HUES6 (cell line): Measurements from ENCODE around the gene INPP4A.

Source experiments
- H3K27ac ChIP-seq: 2 replicates; pipeline ENCODE4 v1.7.0; 2013; ENCODE audit warnings: low read depth, mild to moderate bottlenecking, low read length, inconsistent platforms
- H3K27me3 ChIP-seq: 2 replicates; pipeline ENCODE4 v1.6.1; 2013; ENCODE audit warnings: low read length; ENCODE audit not compliant: control insufficient read depth, insufficient read depth
- H3K36me3 ChIP-seq: 2 replicates; pipeline ENCODE4 v1.6.1; 2013; ENCODE audit warnings: low read length; ENCODE audit not compliant: control insufficient read depth, insufficient read depth
- H3K4me1 ChIP-seq: 2 replicates; pipeline ENCODE4 v1.6.1; 2013; ENCODE audit warnings: low read length; ENCODE audit not compliant: control insufficient read depth, insufficient read depth
- H3K4me3 ChIP-seq: 2 replicates; pipeline ENCODE4 v1.5.1; 2013; ENCODE audit warnings: low read depth, low read length
- H3K9ac ChIP-seq: one replicate; pipeline ENCODE4 v1.6.1; 2013; ENCODE audit warnings: mild to moderate bottlenecking, low read length
- H3K9me3 ChIP-seq: 2 replicates; pipeline ENCODE4 v1.6.1; 2013; ENCODE audit warnings: low read depth, low read length; ENCODE audit not compliant: control insufficient read depth, insufficient read depth

INPP4A gene

GRCh38 chr2:98463081-98463481 lies 18.4 kb downstream of the INPP4A start:
- Histone ChIP-seq H3K4me1 (peaks cover 32% of the 10 kb centered on the region), H3K9ac (no peak overlapping the region), H3K9me3 (no peaks in the 10 kb centered on the region), H3K27me3 (no peaks in the 10 kb centered on the region), H3K4me3 (no peak overlapping the region), H3K36me3 (no peaks in the 10 kb centered on the region), H3K27ac (no peak overlapping the region)

GRCh38 chr2:98463551-98463971 lies 18.9 kb downstream of the INPP4A start:
- no peaks in the 10 kb centered on the region for H3K36me3 ChIP-seq
- no peaks in the 10 kb centered on the region for H3K27me3 ChIP-seq
- H3K4me3 ChIP-seq: no peak overlapping the region
- no peaks in the 10 kb centered on the region for H3K9me3 ChIP-seq
- H3K27ac ChIP-seq: no peak overlapping the region
- no peak overlapping the region for H3K9ac ChIP-seq
- peaks cover 33% of the 10 kb centered on the region for H3K4me1 ChIP-seq

GRCh38 chr2:98463988-98464771 lies 19.5 kb downstream of the INPP4A start:
- Histone ChIP-seq H3K9ac (no peak overlapping the region), H3K4me1 (peaks cover 29% of the 10 kb centered on the region), H3K36me3 (no peaks in the 10 kb centered on the region), H3K9me3 (no peaks in the 10 kb centered on the region), H3K27me3 (no peaks in the 10 kb centered on the region), H3K27ac (no peak overlapping the region), H3K4me3 (no peak overlapping the region)

GRCh38 chr2:98464772-98465310 lies 20.2 kb downstream of the INPP4A start:
- Histone ChIP-seq H3K27ac (no peak overlapping the region), H3K9ac (no peak overlapping the region), H3K4me3 (no peak overlapping the region)

GRCh38 chr2:98465456-98466226 lies 21.0 kb downstream of the INPP4A start:
- Histone ChIP-seq H3K9me3 (no peaks in the 10 kb centered on the region), H3K4me3 (no peak overlapping the region), H3K4me1 (peaks cover 27% of the 10 kb centered on the region), H3K27me3 (no peaks in the 10 kb centered on the region), H3K9ac (no peak overlapping the region), H3K36me3 (no peaks in the 10 kb centered on the region), H3K27ac (no peak overlapping the region)

More at GRCh38 chr2:98464772-98465310, 20.2 kb downstream of the INPP4A start:
- Histone ChIP-seq H3K9me3 (no peaks in the 10 kb centered on the region), H3K27me3 (no peaks in the 10 kb centered on the region), H3K36me3 (no peaks in the 10 kb centered on the region), H3K4me1 (peaks cover 27% of the 10 kb centered on the region)

GRCh38 chr2:98467082-98467536 lies 22.5 kb downstream of the INPP4A start:
- H3K9ac ChIP-seq: no peak overlapping the region

GRCh38 chr2:98467652-98468051 lies 23.0 kb downstream of the INPP4A start:
- Histone ChIP-seq H3K36me3 (no peaks in the 10 kb centered on the region), H3K27me3 (no peaks in the 10 kb centered on the region), H3K27ac (no peak overlapping the region), H3K4me1 (peaks cover 27% of the 10 kb centered on the region), H3K9ac (no peak overlapping the region), H3K4me3 (no peak overlapping the region), H3K9me3 (no peaks in the 10 kb centered on the region)

More at GRCh38 chr2:98467082-98467536, 22.5 kb downstream of the INPP4A start:
- Histone ChIP-seq H3K4me1 (peaks cover 27% of the 10 kb centered on the region), H3K27me3 (no peaks in the 10 kb centered on the region), H3K27ac (no peak overlapping the region), H3K36me3 (no peaks in the 10 kb centered on the region), H3K9me3 (no peaks in the 10 kb centered on the region), H3K4me3 (no peak overlapping the region)

- no peaks in the 10 kb centered on the region for H3K27me3 ChIP-seq
- H3K4me3 ChIP-seq: no peak overlapping the region
- H3K9ac ChIP-seq: no peak overlapping the region
- no peak overlapping the region for H3K27ac ChIP-seq
- peaks cover 20% of the 10 kb centered on the region for H3K4me1 ChIP-seq
- no peaks in the 10 kb centered on the region for H3K9me3 ChIP-seq
- H3K36me3 ChIP-seq: no peaks in the 10 kb centered on the region
Measured at GRCh38 chr2:98468621-98469236, 24.1 kb downstream of the INPP4A start.

GRCh38 chr2:98469862-98470544 lies 25.3 kb downstream of the INPP4A start:
- Histone ChIP-seq H3K36me3 (no peaks in the 10 kb centered on the region), H3K9ac (no peak overlapping the region), H3K27ac (no peak overlapping the region), H3K4me1 (peaks cover 15% of the 10 kb centered on the region), H3K27me3 (no peaks in the 10 kb centered on the region), H3K9me3 (no peaks in the 10 kb centered on the region), H3K4me3 (no peak overlapping the region)

GRCh38 chr2:98470851-98471255 lies 26.2 kb downstream of the INPP4A start:
- no peak overlapping the region for H3K4me3 ChIP-seq
- no peaks in the 10 kb centered on the region for H3K36me3 ChIP-seq
- no peaks in the 10 kb centered on the region for H3K27me3 ChIP-seq
- H3K9ac ChIP-seq: no peak overlapping the region
- H3K27ac ChIP-seq: no peak overlapping the region
- H3K4me1 ChIP-seq: peaks cover 13% of the 10 kb centered on the region
- H3K9me3 ChIP-seq: no peaks in the 10 kb centered on the region
